Adrenal gland (tissue), 5 donors: ENCODE results near the gene PIWIL4.

ENCODE experiments used
- POLR2A ChIP-seq, 2 donors: fragments of 450-650 bp; IDR thresholded peaks; one replicate each; pipeline ENCODE4 v1.6.1; 2017; ENCODE audit warnings: antibody characterized with exemption in 2 of 2, mild to moderate bottlenecking in 2 of 2, moderate library complexity in 1 of 2
- TF ChIP-seq, protein P1 (sequence below), 6 experiments: fragments of 450-650 bp in 4 of 6; fragments of 200-600 bp in 2 of 6; sonication (generic) in 1 of 6; IDR thresholded peaks; 1 replicate in 5 of 6; 2 replicates in 1 of 6; pipeline versions ENCODE4 v1.5.1 to v1.8.0; 2016 to 2021; ENCODE audit warnings: antibody characterized with exemption in 6 of 6, mild to moderate bottlenecking in 2 of 6, moderate library complexity in 1 of 6
- donor health status: DM: no; HTN: no; CAD: no.

DNA sequence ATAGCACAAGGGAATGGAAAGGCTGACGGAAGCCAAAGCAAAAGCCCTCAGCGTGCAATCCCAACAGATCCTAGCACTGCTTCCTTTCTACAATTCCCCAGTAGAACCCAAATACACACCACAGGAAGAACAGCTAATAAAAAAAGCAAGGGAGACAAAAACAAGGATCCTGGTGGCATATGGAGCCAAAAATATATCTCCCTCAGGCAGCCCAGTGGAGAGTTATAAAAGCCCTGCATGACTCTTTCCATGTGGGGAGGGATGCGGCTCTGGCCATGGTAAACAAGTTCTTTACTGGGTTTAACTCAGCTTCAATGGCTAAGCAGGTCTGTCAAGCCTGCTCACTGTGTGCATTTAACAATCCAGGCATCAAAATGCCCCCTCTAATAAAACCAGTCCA is 88.1 kb downstream of the PIWIL4 start:
- TF ChIP-seq, protein P1, sequence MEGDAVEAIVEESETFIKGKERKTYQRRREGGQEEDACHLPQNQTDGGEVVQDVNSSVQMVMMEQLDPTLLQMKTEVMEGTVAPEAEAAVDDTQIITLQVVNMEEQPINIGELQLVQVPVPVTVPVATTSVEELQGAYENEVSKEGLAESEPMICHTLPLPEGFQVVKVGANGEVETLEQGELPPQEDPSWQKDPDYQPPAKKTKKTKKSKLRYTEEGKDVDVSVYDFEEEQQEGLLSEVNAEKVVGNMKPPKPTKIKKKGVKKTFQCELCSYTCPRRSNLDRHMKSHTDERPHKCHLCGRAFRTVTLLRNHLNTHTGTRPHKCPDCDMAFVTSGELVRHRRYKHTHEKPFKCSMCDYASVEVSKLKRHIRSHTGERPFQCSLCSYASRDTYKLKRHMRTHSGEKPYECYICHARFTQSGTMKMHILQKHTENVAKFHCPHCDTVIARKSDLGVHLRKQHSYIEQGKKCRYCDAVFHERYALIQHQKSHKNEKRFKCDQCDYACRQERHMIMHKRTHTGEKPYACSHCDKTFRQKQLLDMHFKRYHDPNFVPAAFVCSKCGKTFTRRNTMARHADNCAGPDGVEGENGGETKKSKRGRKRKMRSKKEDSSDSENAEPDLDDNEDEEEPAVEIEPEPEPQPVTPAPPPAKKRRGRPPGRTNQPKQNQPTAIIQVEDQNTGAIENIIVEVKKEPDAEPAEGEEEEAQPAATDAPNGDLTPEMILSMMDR (IDR thresholded peaks at IDR 0.05): no peak
- TF ChIP-seq POLR2A (IDR thresholded peaks at IDR 0.05): no peak
